ENCODE measurements around the gene PTMS. TPM values are rescaled to one million over a fixed set of nuclear protein-coding genes. Genes with fewer than 3 reads are reported as not detected.

PTMS gene
- total and polyA plus RNA-seq, 10 of the 15 experiments (the other 5 are each of a cell fraction or from before 2014, with no cell fraction given): 2.1 to 127 (median 29.8) TPM

DNA sequence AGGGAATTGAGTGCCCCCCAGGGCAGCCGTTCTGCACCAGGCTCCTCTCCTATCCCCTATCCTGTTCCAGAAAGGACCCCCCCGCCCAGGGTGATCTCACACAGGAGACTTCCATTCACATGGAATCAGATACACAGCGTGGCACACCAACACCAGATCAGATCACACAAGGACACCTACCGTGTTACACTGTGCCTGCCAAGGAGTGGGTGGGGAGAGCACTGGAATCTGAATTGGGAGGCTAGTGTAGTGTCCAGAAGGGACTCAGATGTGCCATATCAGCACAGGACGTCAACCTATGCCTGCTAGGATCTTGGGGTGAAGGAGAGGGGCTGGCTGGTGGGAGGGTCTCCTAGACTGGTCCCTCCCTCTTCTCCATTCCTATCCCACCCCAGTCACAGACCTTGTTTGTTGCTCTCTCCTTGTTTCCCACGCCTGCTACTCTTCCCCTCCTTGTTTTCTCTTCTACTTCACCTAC lies 2.3 kb downstream of the PTMS start:
- 41% methylated on average over 6 of the region's 6 CpGs for WGBS (ENCODE audit: insufficient coverage, insufficient replicate concordance, low lambda C conversion rate, missing lambda C conversion rate)

DNA sequence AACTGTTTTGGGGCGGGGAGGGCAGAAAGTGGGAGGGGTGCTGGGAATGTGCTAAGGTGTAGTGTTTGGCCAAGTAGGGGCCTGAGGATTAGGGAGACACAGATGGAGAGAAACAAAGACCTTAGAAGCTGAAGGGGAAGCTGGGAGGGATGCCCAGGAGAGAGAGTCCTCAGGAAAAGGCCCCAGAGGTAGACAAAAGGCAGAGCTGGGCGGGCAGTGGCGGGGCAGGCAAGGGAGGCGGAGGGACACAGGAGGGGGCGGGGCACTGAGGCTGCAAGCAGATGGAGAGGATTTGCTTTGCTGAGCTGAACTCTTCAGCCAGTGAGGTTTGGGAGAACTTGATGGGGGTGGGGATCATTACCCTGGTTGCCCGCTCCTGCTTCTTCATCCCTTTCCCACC lies 2.8 kb downstream of the PTMS start:
- no peak for DNase-seq (ENCODE audit: low read depth, low spot score)
- no peaks in the 10 kb centered on the region for H3K36me3 ChIP-seq (ENCODE audit: control insufficient read depth in 2 of 2, insufficient read depth in 2 of 2, low read length in 1 of 2)
- no peak overlapping the region for H2AFZ ChIP-seq (ENCODE audit: control insufficient read depth, low read depth, low read length)
- CTCF ChIA-PET: interaction anchor here (0.6 to 1.7 kb wide), 4 partner anchors 9 to 44 kb away, joined by 3 to 8 read pairs (median 4); partner anchors contain the start of gene MLF2
- intact Hi-C loops (cut with micrococcal nuclease; ENCODE audit: unreplicated experiment): no loop called here
- peaks cover 16% of the 10 kb centered on the region for H3K79me2 ChIP-seq (ENCODE audit: control insufficient read depth, insufficient read depth, low read length)
- 88% methylated on average over 3 of the region's 6 CpGs for WGBS (ENCODE audit: insufficient coverage, insufficient replicate concordance, low lambda C conversion rate, missing lambda C conversion rate)
- RAD21 ChIA-PET (ENCODE audit: unreplicated experiment): interaction anchor here (3.3 kb wide), 1 partner anchor 16 kb away, joined by 18 read pairs; the partner anchor contains the start of gene MLF2
- no peaks in the 10 kb centered on the region for H3K27me3 ChIP-seq (replicated peaks in 1 of 2; ENCODE audit: control insufficient read depth in 2 of 2, insufficient read depth in 2 of 2, low read length in 1 of 2)
- no peak for FAIRE-seq
- no peaks in the 10 kb centered on the region for H4K20me1 ChIP-seq (ENCODE audit: control insufficient read depth, insufficient read depth)
- H3K9ac ChIP-seq (ENCODE audit: control insufficient read depth, insufficient read depth, low read length): no peak overlapping the region
- no TSS peak for BruUV-seq (replicated peaks)
- H3K4me1 ChIP-seq (ENCODE audit: control insufficient read depth, insufficient read depth, low read length): peaks cover 44% of the 10 kb centered on the region
- TF ChIP-seq BACH1 (IDR thresholded peaks at IDR 0.05; ENCODE audit: borderline replicate concordance) (no peak), BRCA1 (IDR thresholded peaks at IDR 0.05; ENCODE audit: low read depth, low read length) (no peak), ZSCAN29 (IDR thresholded peaks at IDR 0.05) (no peak), PBX3 (IDR thresholded peaks at IDR 0.05; ENCODE audit: insufficient replicate concordance, low read depth, low read length) (no peak), HDAC2 (IDR thresholded peaks at IDR 0.05) (no peak), CBX3 (IDR thresholded peaks at IDR 0.05; ENCODE audit: borderline replicate concordance, low read depth) (no peak)
- no peak for ATAC-seq
- in situ Hi-C loops (cut with MboI): no loop called here
- no peaks in the 10 kb centered on the region for H3K9me3 ChIP-seq (replicated peaks; ENCODE audit: control insufficient read depth, insufficient read depth, low read length)
- H3K4me3 ChIP-seq: no peak overlapping the region
- peak overlapping the region; percentile 90; the same call in 1 of the 2 replicates for H3K4me2 ChIP-seq (ENCODE audit: control insufficient read depth, insufficient read depth)
- no peak overlapping the region for H3K27ac ChIP-seq (ENCODE audit: control insufficient read depth, insufficient read depth)
- SMC1A ChIA-PET (ENCODE audit: uncharacterized antibody, unreplicated experiment): interaction anchor here (1.7 kb wide), 1 partner anchor 10 kb away, joined by 5 read pairs; no protein-coding TSS in a partner anchor
- POLR2A ChIA-PET: interaction anchor here (0.6 to 1.5 kb wide), 3 partner anchors 10 to 247 kb away, joined by 3 to 4 read pairs (median 4); partner anchors contain the start of gene MLF2

More for the DNA sequence above, 2.3 kb downstream of the PTMS start:
- Histone ChIP-seq H3K4me1 (ENCODE audit: control insufficient read depth, insufficient read depth, low read length) (peaks cover 49% of the 10 kb centered on the region), H3K4me2 (ENCODE audit: control insufficient read depth, insufficient read depth) (peak overlapping the region; percentile 90), H4K20me1 (ENCODE audit: control insufficient read depth, insufficient read depth) (no peaks in the 10 kb centered on the region), H3K27me3 (replicated peaks in 1 of 2; ENCODE audit: control insufficient read depth in 2 of 2, insufficient read depth in 2 of 2, low read length in 1 of 2) (no peaks in the 10 kb centered on the region), H3K4me3 (peak overlapping the region; percentile 83; the same call in 1 of the 2 replicates), H3K9ac (ENCODE audit: control insufficient read depth, insufficient read depth, low read length) (peak overlapping the region; percentile 40; the same call in 1 of the 2 replicates), H3K36me3 (ENCODE audit: control insufficient read depth in 2 of 2, insufficient read depth in 2 of 2, low read length in 1 of 2) (no peaks in the 10 kb centered on the region), H3K27ac (ENCODE audit: control insufficient read depth, insufficient read depth) (no peak overlapping the region), H3K9me3 (replicated peaks; ENCODE audit: control insufficient read depth, insufficient read depth, low read length) (no peaks in the 10 kb centered on the region), H3K79me2 (ENCODE audit: control insufficient read depth, insufficient read depth, low read length) (peaks cover 16% of the 10 kb centered on the region), H2AFZ (ENCODE audit: control insufficient read depth, low read depth, low read length) (no peak overlapping the region)
- ATAC-seq (no peak), DNase-seq (ENCODE audit: low read depth, low spot score) (no peak), FAIRE-seq (no peak)
- ChIA-PET RAD21 (ENCODE audit: unreplicated experiment) (interaction anchor here (1.1 to 4.1 kb wide), 2 partner anchors 15 to 54 kb away, joined by 3 to 51 read pairs; partner anchors contain the start of gene MLF2), POLR2A (interaction anchor here (0.6 to 1.2 kb wide), 2 partner anchors 9 to 248 kb away, joined by 3 to 4 read pairs; no protein-coding TSS in a partner anchor), CTCF (interaction anchor here (1.7 kb wide), 1 partner anchor 15 kb away, joined by 8 read pairs; the partner anchor contains the start of gene MLF2), SMC1A (ENCODE audit: uncharacterized antibody, unreplicated experiment) (interaction anchor here (1.7 to 4.2 kb wide), 2 partner anchors 10 to 15 kb away, joined by 5 to 39 read pairs; partner anchors contain the start of gene MLF2)
- intact Hi-C loops (cut with micrococcal nuclease; ENCODE audit: unreplicated experiment): no loop called here
- in situ Hi-C loops (cut with MboI): no loop called here
- BruUV-seq (replicated peaks): no TSS peak
- TF ChIP-seq NFIC (IDR thresholded peaks at IDR 0.05; ENCODE audit: low read depth, low read length): no peak
- no peak for TF ChIP-seq MYC (IDR thresholded peaks at IDR 0.05; ENCODE audit: insufficient read depth, insufficient read length, insufficient replicate concordance, low read length, severe bottlenecking)
- TF ChIP-seq HCFC1 (IDR thresholded peaks at IDR 0.05; ENCODE audit: low read length): no peak
